Activated T-cell treated with anti-CD3 and anti-CD28 coated beads, Interleukin-2, amount 50 U/mL, for 48 hours (primary cell): Measurements from ENCODE around the gene CD300LF.

Source experiments
- DNase-seq, 2 experiments: peaks; one replicate each; pipeline ENCODE4 v3.0.0-alpha.2; 2020

The CD300LF gene

DNA sequence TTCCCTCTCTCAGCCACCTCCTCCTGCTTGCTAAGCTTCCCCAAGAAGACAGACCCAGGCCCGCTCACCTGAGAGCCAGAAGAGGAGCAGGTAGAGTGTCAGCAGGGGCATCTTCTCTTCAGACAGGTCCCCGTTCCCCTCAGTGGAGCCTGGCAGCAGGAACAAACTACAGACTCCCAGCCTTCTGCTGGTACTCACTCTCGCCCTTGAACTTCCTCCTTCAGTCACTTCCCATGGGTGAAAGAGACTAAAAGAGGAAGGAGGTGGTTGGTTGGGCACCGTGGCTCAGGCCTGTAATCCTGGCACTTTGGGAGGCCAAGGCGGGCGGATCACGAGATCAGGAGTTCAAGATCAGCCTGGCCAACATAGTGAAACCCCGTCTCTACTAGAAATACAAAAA lies at the start of gene CD300LF:
Gene CD300LF (minus strand): TSS at position 168 of the 400 bp plus-strand sequence. CDS start 57 bp downstream, at position 111.
- no peak for DNase-seq

DNA sequence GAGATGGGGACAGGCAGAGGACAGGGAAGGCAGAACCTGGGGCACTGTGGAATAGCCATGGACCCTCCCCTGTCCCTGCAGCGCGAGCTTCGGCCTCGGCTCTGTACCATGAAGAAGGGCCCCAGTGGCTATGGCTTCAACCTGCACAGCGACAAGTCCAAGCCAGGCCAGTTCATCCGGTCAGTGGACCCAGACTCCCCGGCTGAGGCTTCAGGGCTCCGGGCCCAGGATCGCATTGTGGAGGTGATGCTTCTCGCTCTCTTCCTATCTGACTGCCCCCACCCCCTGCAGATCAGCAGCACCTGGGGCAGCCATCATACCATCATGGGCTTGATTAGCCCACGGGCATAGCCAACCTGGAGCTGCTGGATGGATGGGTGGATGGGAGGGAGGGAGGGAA lies 49.2 kb upstream of the CD300LF start:
- no peak for DNase-seq

DNA sequence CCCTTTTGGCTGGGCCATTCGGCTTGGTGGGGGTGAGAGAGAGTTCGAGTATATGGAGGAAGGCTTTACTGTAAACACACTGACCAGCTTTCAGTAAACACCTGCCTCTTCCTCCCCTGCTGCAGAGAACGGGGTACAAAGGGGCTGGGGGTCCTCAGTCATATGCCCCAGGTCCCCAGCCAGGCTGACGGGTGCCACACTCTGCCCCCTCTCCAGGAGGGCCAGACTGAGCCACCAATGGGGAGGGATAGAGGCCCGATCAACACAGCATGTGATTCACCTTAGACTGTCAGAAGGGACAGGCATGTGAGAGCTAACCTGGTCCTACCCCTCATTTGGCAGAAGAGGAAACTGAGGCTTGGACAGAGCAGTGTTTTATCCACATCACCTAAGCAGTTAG lies 48.7 kb upstream of the CD300LF start:
- DNase-seq: no peak

DNA sequence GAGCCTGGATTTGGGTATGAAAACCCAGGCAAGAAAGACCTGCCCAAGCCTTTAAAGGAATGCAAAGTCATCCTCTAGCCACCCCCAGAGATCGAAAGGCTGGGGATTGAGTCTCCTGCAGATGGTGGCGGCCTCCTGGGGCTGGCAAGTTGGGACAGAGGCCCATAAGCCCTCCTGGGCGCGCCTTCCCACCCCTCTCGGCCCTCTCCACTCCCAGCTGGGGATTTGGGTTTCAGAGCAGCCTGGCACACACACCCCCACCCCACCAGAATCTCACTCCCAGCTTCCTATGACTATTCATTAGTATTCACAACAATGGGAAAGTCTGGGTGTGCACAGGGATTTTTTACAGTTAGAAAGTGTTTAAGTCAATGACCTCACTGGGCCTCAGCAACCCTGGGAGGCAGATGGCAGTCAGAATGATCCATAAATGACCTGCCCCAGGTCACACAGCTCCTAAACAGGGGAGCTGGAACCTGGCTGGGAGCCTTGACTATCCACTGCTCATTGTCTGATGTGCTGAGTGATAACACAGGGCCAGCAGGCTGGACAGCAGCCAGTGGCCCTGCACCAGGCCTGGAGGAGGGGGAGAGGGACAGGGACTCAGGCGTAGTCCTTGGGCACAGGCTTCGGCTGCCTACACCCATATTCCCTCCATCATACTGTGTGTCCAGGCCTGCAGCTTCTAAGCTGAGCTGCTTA lies 47.8 kb upstream of the CD300LF start:
- no peak for DNase-seq

DNA sequence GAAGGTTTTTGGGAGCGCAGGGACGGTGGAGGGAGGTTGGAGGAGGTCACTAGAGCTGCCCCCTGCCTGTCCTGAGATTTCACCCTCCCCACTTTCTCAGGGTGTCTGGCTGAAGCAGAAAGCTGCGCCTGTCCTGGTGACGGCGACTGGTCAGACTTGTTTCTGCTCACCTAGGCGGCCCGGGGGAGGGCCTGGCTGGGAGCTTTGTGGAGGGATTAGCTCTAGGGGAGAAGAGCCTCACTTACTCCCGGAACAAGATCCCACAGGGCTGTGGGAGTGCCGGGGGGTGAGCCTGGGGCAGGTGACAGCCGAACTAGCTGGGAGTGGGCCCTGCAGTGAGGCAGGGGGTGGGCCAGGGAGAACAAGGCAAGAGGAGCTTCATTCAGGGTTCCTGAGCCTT lies 47.2 kb upstream of the CD300LF start:
- no peak for DNase-seq

DNA sequence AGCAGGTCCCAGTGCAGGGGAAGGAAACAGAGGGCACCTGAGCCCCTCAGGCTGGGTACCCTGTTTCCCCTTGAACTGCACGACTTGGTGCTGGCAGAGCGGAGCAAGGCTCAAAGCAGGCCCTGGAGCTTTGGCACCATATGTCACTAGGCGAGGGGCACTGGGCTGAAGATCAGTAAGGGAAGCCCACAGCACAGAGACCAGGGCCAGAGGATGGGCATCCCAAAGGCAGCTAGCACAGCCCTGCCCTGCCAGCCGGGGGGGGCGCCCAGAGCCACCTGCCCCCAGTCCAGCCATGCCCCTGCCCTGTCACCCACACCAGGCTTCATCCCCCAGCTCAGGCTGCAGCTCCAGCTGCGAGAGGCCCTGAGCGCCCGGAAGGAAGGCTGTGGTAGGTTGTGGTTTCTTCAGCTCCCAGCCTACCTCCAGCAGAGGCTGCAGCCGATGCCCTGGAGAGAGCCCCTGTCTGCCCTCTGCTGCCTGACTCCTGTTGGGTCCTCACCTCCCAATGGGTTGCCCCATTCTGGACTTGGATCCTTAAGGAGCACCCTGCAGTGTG lies 46.6 kb upstream of the CD300LF start:
- DNase-seq: peak; percentile 54 to 69

DNA sequence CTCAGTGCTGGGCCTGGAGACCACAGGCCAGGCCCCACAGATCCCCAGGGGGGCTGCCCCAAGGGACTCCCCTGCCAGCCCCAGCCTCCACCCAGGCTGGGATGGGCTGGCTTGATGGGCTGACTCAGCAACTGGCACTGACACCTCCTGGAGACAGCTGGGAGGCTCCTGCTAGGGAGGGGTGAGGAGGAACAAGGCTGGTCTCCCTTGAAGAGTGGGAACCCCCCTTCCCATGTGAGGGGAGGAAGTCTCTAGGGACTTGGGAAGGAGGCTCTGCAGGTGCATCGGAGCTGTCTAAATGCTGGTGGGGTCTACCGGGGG lies 46.1 kb upstream of the CD300LF start:
- DNase-seq: no peak

DNA sequence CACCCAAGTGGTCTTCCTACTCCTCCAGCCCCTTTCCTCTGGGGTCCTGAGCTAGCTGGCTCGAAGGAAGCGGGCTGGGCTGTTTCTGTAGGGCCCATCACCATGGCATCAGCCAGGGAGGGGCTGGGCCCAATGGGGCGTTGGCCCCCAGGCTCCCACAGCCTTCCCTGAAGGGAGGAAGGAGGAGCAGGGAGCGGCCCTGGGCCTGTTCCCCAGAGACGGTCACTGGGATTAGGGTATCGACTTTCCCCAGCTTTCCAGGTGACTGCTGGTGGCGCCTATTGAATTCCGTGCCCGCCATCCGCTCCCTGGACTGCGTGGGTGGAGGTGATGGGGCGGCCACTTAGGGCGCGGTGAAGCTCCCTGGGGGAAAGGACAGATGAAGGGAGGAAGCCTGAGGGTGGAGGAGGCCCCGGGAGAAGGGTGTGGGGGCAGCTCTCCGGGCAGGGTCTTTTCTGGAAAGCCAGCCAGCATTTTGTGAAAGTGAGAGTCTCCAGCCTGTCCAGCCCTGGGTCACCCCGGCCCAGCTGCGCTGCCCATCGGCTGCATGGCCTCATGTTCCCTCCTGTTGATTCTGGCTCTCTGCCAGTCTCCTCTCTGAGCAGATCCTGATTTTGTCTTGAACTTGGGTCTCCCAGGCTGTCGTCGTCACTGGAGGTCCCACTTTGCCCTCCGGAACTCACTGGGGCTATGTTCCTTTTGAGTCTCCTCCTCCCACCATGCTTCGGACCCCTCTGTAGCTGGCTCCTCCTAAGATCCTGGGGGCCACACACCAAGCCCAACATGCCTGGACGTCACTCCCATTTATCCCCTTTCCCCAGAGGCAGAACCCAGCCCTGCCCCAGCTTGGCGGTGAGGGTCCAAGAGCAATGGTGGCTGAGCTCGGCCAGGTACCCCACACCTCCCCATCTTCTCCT lies 45.5 kb upstream of the CD300LF start:
- no peak for DNase-seq

DNA sequence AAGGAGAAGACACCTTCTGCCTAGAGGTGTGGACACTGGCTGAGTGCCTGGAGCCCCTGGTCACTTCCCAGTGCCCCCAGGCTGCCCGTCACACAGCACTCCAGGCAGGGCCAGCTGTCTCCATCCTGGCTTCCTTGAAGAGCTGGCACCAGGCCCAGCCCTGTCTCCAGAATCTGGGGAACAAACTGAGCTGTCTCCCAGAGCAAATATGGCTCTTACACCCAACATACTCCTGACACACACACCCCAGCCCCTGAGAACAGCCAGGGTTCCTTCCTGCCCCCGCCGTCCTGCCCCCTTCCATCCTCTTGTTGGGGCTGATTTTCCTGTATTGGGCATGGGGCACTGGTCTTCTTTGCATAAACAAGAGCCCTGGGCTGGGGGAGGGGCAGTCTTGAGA lies 44.8 kb upstream of the CD300LF start:
- no peak for DNase-seq

DNA sequence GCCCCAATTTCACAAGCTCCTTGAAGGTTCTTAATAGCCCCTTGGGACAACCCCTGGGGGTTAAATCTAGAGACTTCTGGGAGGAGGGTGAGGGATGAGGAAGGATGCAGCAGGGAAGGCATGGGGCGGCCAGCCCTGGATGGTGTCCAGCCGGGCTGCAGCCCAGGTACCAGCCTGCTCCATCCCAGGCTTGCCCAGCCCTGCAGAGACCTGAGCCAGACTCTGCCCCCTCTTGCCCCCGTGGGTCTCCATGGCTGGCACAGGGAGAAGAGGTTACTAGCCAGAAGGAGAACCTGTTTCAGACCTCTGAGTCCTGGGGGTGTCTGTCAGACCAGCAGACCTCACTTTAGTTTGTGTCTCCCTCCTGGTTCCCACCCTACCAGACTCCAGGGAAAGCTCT lies 44.2 kb upstream of the CD300LF start:
- DNase-seq: no peak

DNA sequence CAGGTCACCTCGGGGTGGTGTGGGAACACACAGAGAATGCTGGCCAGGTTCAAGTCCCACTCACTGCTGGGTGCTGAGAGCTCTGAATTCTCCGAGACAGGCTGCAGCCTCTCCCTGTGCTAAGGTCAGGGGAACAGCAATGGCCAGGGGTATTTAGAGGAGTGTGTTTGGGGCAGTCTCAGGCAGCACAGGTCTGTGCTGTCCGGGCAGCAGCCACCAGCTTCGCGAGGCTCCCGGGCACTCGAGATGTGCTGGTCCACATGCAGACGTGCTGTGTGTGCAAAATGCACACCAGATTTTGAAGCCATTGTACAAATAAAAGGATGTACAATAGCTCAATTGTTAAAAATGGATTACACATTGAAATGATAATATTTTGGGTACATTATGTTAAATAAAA lies 42.8 kb upstream of the CD300LF start:
- DNase-seq: no peak

DNA sequence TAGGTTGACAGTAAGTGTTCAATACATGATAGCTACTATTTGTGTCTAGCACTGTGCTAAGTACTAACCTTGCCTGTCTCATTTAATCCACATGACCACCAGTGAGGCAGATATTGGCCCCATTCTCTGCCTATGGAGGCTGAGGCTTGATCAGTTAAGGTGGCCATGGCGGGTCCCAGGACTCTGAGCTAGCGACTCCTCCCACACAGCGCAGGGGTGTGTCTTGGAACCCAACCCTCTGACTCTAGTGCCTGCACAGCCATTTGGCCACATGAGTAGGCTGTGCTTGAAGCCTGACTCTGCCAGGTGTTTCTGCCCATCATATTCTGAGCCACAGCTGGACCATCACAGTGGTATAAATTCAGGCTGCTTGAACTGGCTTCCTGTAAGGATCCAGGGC lies 42.1 kb upstream of the CD300LF start:
- no peak for DNase-seq

DNA sequence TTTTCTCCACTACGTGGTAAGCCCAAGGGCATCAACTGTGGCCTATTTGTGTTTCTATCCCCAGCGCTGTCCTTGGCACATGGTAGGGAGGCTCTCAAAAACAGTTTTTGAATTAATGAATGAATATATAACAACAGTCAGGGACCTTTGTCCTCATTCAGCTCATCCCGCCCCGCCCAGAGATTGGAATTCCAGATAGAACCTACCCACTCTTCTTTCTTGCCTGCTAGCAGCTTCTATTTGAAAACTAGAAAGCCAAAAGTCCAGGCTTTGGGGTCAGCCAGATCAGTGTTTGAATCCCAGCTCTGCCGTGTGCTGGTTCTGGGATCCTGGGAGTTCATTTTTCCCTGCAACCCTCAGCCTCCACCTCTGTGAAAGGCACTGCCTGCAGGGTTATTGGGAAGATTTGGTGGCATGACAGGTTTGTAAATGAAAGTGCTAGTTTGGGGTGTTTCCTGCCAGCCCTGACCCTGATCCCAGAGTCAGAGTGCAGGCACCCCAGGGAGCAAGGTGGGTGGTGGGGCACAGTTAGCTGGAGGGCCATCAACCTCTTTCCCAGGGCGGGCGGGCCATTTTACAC lies 40.2 kb upstream of the CD300LF start:
- no peak for DNase-seq

DNA sequence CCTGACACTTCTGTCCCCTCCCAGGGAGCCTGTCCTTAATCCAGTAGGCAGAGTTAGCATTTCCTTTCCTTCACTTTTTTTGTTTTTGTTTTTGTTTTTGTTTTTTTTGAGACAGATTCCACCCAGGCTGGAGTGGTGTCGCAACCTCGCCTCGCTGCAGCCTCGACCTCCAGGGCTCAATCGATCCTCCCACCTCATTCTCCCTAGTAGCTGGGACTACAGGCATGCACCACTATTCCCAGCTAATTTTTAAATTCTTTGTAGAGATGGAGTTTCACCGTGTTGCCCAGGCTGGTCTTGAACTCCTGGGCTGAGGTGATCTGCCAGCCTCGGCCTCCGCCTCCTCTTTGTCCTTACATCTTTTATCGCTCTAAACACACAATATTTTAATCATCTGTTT lies 39.7 kb upstream of the CD300LF start:
- no peak for DNase-seq

DNA sequence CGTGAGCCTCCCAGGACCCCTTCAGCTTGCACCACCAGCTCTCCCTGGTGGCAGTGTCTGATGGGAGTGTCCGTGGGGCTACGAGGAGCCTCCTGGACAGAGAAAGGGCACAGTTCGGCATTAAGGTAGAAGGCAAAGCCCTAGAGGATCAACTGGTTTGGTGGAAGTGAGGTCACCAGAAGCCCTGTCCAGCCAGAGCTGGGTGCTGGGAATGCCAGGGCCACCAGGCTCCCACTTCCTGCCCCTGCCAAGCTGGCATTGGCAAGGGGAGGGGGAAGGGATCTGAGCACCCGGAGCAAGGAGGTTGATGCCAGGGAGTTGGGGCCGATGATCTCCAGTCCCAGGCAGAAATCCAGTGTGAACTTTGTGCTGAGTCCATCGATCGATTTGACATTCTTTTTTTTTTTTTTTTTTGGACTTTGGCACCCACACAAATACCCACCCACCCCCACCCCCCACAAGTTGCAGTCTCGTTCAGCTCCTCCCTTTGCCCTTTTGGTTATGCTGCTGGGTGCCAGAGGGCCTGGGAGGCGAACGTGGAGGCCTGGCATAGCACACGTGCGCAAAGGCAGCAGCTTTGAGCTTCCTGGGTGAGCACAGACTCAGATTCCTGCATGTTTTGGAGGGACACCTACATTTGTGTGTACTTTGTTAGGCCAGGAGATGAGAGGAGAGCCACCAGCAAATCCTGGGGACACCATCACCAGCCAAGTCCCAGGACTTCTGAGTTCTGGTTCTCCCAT lies 37.8 kb upstream of the CD300LF start:
- DNase-seq: peak in 1 of 2 experiments; percentile 49

DNA sequence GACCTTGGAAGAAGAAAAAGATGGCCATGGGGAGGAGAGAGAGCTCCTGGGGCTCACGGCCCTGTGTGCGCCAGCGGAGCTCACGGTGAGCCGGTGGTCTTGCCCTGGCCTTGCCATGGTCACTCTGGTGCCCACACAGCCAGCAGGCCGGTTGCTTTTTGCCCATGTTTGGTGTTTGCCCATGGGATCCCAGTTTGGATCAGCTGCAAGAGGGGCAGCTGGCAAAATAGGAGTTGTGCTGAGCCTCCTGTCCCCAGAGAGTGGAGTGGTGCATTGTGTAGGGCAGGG lies 37.3 kb upstream of the CD300LF start:
- DNase-seq: no peak

DNA sequence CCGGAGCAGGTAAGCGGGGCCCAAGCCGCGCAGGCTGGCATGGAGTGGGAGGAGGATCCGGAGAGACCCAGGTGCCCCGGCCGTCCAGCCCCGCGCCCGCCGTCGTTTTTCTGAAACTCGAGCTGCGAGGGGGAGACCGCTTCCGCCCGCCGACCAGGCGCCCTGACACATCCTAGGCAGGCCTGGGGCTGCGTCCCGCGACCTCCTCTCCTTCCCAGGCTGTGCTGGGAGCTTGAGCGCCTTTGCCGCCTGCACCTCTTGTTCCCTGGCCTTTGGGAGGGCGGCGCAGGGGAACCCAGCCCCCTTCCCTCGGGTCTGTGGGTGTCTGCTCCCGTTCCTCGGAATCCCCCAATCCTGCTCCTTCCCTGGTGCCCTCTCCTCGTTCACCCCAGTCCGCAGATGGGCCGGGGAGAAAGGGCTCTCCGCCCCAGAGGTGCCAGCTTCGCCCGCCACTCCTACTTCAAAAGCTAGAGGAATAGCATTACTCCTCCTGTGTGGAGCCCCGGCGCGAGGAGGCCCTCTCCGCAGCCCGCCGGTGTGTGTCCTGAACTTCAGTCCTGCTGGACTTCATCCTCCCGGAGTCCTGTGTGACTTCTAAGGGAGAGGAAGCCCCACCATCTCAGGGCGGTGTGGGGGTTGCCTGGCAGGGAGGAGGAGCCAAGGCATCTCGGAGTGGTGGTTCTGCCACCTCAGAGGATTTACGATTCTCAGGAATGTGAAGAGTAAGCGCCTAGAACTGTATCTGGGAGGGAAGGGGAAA lies 36.7 kb upstream of the CD300LF start:
- peak; percentile 65 to 73 for DNase-seq

DNA sequence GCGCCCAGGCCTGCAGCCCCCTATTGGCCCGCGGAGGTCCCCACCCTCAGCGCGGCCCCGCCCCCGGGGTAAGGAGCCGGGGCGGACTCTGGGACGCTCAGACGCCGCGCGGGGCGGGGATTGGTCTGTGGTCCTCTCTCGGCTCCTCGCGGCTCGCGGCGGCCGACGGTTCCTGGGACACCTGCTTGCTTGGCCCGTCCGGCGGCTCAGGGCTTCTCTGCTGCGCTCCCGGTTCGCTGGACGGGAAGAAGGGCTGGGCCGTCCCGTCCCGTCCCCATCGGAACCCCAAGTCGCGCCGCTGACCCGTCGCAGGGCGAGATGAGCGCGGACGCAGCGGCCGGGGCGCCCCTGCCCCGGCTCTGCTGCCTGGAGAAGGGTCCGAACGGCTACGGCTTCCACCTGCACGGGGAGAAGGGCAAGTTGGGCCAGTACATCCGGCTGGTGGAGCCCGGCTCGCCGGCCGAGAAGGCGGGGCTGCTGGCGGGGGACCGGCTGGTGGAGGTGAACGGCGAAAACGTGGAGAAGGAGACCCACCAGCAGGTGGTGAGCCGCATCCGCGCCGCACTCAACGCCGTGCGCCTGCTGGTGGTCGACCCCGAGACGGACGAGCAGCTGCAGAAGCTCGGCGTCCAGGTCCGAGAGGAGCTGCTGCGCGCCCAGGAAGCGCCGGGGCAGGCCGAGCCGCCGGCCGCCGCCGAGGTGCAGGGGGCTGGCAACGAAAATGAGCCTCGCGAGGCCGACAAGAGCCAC lies 36.0 kb upstream of the CD300LF start, which contains the start of gene NHERF1:
Gene NHERF1 (plus strand): TSS at position 100 of the 750 bp plus-strand sequence. CDS start 219 bp downstream, at position 319.
- peak; percentile 95 to 97 for DNase-seq

DNA sequence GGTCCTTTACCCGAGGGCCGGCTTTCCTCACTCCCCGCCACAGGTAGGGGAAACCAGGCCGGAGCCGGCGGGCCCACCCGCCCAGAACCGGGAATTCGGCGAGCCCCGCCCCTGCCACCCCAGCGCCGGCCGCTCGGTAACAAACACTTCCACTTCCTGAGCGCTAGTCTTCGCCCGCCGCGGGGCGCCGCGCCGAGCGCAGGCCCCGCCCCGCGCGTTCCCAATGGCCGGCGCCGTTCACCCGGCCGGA lies 35.5 kb upstream of the CD300LF start:
- DNase-seq: no peak

DNA sequence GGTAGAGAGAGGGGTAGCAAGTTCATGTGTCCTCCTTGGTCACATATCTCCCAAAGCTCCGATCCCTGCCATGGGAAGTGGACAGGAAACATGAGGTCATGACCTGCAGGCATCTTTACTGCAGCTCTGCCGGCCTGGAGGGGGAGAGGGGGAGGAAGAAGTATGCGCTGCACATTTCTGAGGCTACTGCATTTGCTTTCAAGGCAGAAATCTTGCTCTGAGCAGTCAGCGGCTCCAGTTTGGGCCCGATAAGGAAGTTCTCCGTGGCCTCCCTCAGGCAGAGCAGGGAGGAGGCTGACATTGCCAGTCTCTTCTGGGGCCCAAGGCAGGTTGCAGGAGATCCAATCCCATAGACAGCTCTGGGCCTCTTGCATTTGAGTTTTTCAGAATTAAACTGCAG lies 34.2 kb upstream of the CD300LF start:
- no peak for DNase-seq

DNA sequence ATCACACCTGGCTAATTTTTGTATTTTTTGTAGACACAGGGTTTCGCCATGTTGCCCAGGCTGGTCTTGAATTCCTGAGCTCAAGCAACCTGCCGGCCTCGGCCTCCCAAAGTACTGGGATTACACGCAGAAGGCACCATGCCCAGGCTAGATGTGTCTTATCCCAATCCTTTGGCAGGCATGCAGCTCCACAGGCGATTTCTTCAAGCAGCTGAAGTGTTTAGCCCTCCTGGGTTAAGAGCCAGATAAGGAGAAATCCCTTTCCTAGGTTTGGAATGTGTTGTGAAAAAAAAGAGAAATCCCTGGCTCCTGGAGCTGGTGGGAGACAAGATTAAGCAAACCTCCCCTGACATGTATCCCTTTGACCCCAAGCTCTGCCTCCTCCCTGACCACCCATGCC lies 33.7 kb upstream of the CD300LF start:
- no peak for DNase-seq
